Activated CD4-positive, alpha-beta T cell treated with anti-CD3 and anti-CD28 coated beads, Interleukin-2, amount 10 ng/mL, durations not matched to agents 24 days and 14 days (primary cell): Measurements from ENCODE around the gene SERPINE2. TPM values are rescaled to one million over a fixed set of nuclear protein-coding genes. Genes with fewer than 3 reads are reported as not detected.
A peak's percentile ranks its signal among the peaks of the same experiment; 100 is the strongest.

Source experiments
- DNase-seq: peaks from one replicate; pipeline ENCODE4 v3.0.0; 2022
- H3K27ac Mint-ChIP-seq: one replicate; pipeline ENCODE4 v1.8.0; 2022; ENCODE audit warnings: mild to moderate bottlenecking, mixed read lengths
- H3K27me3 Mint-ChIP-seq: one replicate; pipeline ENCODE4 v1.8.0; 2022; ENCODE audit warnings: mixed read lengths
- H3K36me3 Mint-ChIP-seq: one replicate; pipeline ENCODE4 v1.8.0; 2022; ENCODE audit warnings: low read depth, mild to moderate bottlenecking, mixed read lengths
- H3K4me1 Mint-ChIP-seq: one replicate; pipeline ENCODE4 v1.8.0; 2021; ENCODE audit warnings: mixed read lengths
- H3K4me3 Mint-ChIP-seq: one replicate; pipeline ENCODE4 v1.8.0; 2022; ENCODE audit warnings: mild to moderate bottlenecking, moderate library complexity, mixed read lengths
- H3K9me3 Mint-ChIP-seq: one replicate; pipeline ENCODE4 v1.8.0; 2021; ENCODE audit warnings: mixed read lengths
- intact Hi-C: fragments of 100-400 bp; cut with micrococcal nuclease; formaldehyde crosslinking; loops from one replicate; pipeline ENCODE4 v1.15.1; 2023
- total RNA-seq: library from RNA; stranded (reverse); gene quantifications from 2 replicates; pipeline ENCODE4 v1.2.3, GENCODE V29; 2022

The SERPINE2 gene
- total RNA-seq, 1 donor from 2014 or later: 23.2 TPM

DNA sequence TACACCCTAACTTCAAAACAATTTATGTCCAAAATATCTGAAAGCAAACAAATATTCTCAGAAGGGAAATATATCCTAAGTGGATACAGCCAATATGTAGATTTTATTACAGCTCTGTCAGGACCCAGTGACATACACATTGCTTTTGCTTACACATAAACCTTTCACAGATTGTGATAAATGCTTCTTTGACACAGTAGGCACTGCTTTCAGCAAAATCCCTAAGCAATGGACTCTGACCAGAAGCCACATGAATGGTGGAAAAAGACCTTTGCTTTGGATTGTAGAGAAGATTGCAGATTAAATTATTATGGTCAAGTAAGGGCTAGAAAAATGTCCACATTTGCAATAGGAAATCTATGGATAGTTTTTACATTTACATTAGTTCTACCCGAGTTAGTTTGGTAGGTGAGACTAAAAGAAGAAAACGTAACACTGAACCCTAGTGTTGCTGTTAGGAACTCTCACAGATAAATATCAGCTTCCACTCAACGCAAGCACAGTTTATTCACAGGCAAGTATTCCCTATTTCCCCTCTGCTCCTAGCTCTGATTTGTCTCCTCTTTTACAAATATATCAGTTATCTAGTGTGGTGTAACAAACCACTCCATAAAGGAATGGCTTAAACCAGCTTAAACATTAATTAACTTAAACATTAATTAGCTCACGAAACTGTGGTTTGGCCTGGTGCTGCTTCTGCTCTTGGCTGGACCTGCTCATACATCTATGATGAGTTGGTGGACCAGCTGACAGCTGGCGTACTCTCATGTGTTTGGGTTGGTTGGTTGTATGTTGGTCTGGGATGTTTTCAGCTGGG, 23.6 kb upstream of the SERPINE2 start:
- DNase-seq: no peak
- intact Hi-C loops: loop anchor here (1.0 kb wide), 1 partner anchor 69 kb away; no protein-coding TSS in a partner anchor
- H3K36me3 Mint-ChIP-seq: no peaks in the 10 kb centered on the region
- no peaks in the 10 kb centered on the region for H3K4me1 Mint-ChIP-seq
- H3K27me3 Mint-ChIP-seq: peaks cover 14% of the 10 kb centered on the region
- H3K9me3 Mint-ChIP-seq: peaks cover 2% of the 10 kb centered on the region
- no peak overlapping the region for H3K27ac Mint-ChIP-seq
- no peak overlapping the region for H3K4me3 Mint-ChIP-seq

DNA sequence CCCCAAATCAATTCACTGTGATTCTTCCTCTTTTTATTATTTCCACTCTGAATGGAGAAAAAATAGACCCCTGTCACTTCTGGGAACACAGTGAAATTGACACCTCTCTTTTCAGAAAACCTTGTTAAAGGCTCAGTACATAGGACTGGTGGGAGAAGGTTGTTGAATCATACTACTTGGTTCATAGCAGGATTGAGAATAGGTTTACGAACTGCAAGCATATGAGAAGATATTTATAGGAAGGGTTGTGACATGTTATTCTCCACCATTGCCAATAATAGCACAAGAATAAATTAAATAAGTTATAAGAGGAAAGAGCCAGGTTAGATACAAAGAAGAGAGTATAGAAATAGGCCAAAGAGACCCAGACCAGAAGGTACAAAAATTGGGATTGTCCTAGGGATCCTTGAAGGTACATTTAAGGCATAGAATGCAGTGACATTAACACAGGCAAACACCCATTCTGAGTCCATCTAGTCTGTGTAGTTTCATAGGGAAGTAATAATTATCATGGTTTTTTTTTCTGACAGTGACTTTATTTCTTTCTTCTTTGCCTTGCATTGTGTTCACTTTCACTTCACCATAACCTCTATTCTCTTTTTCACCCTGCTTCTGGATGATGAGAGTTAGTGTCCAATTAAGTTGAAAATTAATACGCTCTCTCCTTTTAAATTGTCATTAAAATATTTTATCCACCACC, 21.8 kb upstream of the SERPINE2 start:
- intact Hi-C loops: no loop called here
- peaks cover 4% of the 10 kb centered on the region for H3K9me3 Mint-ChIP-seq
- DNase-seq: no peak
- no peaks in the 10 kb centered on the region for H3K36me3 Mint-ChIP-seq
- no peaks in the 10 kb centered on the region for H3K4me1 Mint-ChIP-seq
- no peak overlapping the region for H3K4me3 Mint-ChIP-seq
- H3K27me3 Mint-ChIP-seq: peaks cover 10% of the 10 kb centered on the region
- no peak overlapping the region for H3K27ac Mint-ChIP-seq

DNA sequence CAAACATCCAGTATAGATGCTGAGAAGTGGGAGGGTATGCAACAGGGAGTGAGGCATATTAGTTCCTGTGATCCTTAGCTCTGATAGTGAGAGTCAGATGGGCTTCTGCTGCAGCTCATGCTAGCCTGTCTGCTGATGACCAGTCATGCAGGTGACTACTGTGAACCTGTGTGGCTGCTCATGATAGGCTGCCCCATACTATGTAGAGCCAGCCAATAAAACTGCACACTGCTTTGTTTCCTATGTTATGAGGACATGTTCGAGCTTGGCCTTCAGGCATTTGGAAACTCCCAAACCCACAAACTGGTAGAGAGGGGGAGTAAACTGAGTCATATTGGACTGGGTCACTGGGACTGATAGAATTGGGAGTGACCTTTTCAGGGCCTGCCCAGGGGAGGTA, 20.1 kb upstream of the SERPINE2 start:
- Mint-ChIP-seq H3K27ac (no peak overlapping the region), H3K36me3 (no peaks in the 10 kb centered on the region), H3K9me3 (peaks cover 9% of the 10 kb centered on the region), H3K4me1 (no peaks in the 10 kb centered on the region), H3K4me3 (no peak overlapping the region), H3K27me3 (peaks cover 4% of the 10 kb centered on the region)
- no peak for DNase-seq
- intact Hi-C loops: no loop called here

DNA sequence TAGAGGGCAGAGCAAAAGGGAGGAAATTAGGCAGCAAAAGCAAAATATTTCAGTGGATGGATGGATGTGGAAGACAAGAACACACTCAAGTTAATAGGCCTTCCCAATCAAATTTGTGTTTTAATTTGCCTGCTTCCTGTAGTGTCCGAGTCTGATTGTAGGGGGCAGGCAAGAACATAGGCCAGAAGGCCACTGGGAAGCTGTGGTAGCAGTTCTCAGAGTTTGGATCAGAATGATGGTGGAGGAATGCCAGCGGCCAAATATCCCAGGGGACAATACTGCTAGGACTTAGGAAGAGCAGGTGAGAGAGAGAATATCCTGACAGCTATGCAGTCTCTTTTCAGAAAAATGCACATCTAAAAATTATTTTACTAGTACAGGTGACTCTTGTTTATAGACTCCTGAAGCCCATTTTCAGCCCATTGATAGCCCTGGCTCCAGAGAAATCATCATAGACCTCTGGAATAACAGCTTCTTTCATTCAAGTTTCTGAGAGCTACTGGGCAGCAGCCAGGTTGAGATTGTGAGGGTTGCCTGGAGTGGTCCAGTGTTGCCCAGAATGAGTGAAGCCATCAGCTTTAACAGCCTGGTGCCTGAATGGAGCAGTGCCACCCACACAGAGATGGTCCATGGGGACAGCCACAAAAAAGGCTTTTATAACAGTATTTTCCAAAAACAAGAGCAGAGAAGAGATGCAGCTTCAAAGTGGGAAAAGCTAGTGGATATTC, 19.1 kb upstream of the SERPINE2 start:
- no peaks in the 10 kb centered on the region for H3K36me3 Mint-ChIP-seq
- H3K4me1 Mint-ChIP-seq: no peaks in the 10 kb centered on the region
- intact Hi-C loops: no loop called here
- H3K4me3 Mint-ChIP-seq: no peak overlapping the region
- no peak overlapping the region for H3K27ac Mint-ChIP-seq
- peaks cover 9% of the 10 kb centered on the region for H3K9me3 Mint-ChIP-seq
- no peak for DNase-seq
- peaks cover 7% of the 10 kb centered on the region for H3K27me3 Mint-ChIP-seq

DNA sequence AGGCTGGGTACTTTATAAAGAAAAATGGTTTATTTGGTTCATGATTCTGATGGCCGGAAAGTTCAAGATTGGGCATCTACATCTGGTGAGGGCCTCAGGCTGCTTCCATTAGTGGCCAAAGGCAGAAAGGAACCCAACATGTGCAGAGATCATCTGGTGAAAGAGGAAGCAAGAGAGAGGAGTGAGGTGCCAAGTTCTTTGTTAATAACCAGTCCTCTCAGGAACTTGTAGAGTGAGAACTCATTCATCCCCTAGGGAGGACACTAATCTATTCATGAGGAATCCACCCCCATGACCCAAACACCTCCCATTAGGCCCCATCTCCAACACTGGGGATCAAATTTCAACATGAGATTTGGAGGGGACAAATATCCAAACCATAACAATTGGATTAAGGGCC, 17.8 kb upstream of the SERPINE2 start:
- intact Hi-C loops: no loop called here
- DNase-seq: no peak
- Mint-ChIP-seq H3K27me3 (peaks cover 10% of the 10 kb centered on the region), H3K36me3 (no peaks in the 10 kb centered on the region), H3K4me3 (no peak overlapping the region), H3K4me1 (no peaks in the 10 kb centered on the region), H3K9me3 (peaks cover 9% of the 10 kb centered on the region), H3K27ac (no peak overlapping the region)

DNA sequence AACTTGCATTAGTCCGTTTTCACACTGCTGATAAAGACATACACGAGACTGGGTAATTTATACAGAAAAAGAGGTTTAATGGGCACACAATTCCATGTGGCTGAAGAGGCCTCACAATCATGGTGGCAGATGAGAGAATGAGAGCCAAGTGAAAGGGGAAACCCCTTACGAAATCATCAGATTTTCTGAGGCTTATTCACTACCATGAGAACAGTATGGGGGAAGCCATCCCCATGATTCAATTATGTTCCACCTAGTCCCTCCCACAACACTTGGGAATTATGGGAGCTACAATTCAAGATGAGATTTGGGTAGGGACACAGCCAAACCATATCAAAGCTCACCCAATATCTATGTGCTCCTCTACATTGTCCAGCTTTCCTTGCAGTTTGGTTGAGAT, 16.0 kb upstream of the SERPINE2 start:
- no peaks in the 10 kb centered on the region for H3K4me1 Mint-ChIP-seq
- H3K4me3 Mint-ChIP-seq: no peak overlapping the region
- no peak for DNase-seq
- H3K27me3 Mint-ChIP-seq: peaks cover 25% of the 10 kb centered on the region
- H3K9me3 Mint-ChIP-seq: peaks cover 9% of the 10 kb centered on the region
- H3K36me3 Mint-ChIP-seq: no peaks in the 10 kb centered on the region
- H3K27ac Mint-ChIP-seq: no peak overlapping the region
- intact Hi-C loops: no loop called here

DNA sequence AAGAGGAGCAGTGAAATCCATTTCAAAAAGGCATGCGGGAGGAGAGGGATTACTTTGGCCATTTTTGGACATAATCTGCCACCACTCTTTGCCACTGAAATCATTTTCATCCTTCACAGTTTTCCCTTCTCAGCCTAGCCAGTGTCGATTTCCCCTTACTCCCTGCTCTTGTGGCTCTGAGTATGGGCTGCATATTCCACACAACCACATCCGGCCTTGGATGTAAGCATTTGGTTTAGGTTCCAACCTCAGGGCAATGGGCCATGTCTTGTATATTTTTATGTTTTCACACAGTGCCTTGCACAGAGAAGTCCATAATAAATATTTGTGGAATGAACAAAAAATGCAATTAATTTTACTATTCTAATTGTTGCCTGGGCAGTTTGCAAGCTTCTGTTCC, 7.7 kb upstream of the SERPINE2 start:
- H3K27ac Mint-ChIP-seq: no peak overlapping the region
- no peak for DNase-seq
- no peak overlapping the region for H3K4me3 Mint-ChIP-seq
- peaks cover 56% of the 10 kb centered on the region for H3K27me3 Mint-ChIP-seq
- intact Hi-C loops: no loop called here
- no peaks in the 10 kb centered on the region for H3K36me3 Mint-ChIP-seq
- peaks cover 3% of the 10 kb centered on the region for H3K9me3 Mint-ChIP-seq
- H3K4me1 Mint-ChIP-seq: no peaks in the 10 kb centered on the region

DNA sequence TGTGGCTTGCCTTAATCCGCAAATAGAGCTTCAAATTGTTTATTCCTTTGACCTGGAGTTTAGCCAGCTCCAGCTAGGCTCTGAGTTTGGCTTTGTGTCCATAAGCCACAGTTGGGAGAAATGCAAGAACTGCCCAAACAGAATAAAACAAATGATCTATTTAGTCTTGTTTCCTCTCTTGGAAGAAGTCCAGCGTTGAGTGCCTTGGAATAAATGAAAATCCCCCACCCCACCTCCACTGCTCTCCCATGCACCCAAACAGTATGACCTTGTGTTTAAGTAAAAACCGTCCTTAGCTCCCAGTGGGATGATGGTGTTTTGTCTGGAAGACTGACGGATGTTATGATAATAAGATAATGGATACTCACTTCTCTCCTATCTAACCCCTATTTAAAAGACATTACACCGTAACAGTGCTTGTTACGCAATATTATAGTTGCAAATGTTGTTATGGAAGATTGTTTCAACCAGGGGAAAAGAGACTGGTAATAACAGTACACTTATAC, 3.2 kb upstream of the SERPINE2 start:
- H3K4me1 Mint-ChIP-seq: peaks cover 13% of the 10 kb centered on the region
- DNase-seq: no peak
- H3K9me3 Mint-ChIP-seq: peaks cover 3% of the 10 kb centered on the region
- peaks cover 54% of the 10 kb centered on the region for H3K27me3 Mint-ChIP-seq
- intact Hi-C loops: no loop called here
- peaks cover under 1% of the 10 kb centered on the region for H3K36me3 Mint-ChIP-seq
- no peak overlapping the region for H3K4me3 Mint-ChIP-seq
- H3K27ac Mint-ChIP-seq: no peak overlapping the region

DNA sequence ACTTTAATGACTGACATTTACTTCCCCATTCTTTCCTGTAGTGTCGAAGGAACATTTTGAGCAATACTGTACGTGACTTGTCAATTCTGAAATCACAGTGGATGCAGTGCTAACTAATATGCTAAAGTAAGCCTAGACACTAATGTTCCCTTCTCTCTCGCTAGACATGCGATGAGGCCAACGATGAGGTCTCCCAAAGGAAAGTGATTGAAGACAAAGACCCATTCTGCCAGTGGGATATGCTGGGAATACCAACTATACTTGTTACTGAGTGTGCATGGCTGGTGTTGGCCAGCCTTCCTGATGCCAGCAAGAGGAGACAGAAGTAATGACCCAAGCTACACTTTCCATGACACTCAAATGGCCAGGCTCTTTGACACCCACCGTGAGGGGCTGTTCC, 2.5 kb upstream of the SERPINE2 start:
- Mint-ChIP-seq H3K4me1 (peaks cover 20% of the 10 kb centered on the region), H3K27ac (no peak overlapping the region), H3K36me3 (peaks cover 4% of the 10 kb centered on the region), H3K27me3 (peaks cover 57% of the 10 kb centered on the region), H3K4me3 (no peak overlapping the region), H3K9me3 (peaks cover 3% of the 10 kb centered on the region)
- DNase-seq: no peak
- intact Hi-C loops: no loop called here

DNA sequence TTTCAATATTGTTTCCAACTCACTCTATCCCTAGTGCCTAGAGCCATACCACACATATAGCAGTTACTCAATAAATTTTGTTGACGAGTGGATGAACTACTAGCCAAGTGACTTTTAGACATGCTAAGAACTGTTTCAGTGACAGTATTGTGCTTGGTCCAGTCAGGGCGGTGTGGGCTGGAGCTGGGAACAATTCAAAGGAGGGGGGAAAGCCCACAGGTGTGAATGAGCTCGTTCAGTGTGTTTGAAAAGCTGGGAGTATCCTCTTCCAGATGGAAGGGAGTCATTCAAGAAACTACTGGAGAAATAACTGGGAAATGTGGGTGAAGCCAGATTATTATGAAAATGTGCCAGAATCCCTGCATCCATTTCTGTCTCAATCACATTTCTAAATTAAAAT, 1.7 kb upstream of the SERPINE2 start:
- no peak for DNase-seq
- peaks cover 57% of the 10 kb centered on the region for H3K27me3 Mint-ChIP-seq
- intact Hi-C loops: no loop called here

DNA sequence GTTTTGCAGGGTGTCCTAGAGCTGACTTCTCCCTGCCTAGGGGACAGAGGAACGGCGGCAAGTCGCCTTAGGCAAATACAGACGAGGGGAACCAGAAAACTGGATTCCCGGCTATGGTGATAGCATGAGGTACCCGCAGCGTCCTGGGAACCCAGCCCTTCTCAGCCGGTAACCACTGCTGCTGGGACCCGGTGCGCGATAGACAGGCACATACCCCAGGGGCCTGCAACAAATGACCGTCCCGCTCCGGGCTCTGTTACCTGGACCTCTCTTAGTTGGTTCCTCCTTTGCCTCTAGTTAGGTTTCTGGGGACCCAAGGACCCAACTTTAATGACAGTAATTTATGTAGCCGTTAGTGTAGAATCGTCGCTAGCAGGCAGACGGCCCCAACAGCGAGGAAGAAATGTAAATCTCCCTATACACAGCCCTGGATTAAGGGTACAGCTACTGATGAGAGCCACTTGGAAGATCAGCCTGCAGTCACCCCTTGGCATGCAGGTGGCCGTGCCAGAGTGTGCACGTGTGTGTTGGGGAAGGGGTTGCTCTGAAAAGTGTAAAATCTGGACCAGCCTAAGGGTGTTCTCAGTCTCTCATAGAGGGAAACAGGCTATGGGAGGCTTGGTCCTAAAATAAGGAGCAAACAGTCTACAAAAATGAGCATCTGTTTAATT, 819 bp upstream of the SERPINE2 start:
- peaks cover 6% of the 10 kb centered on the region for H3K36me3 Mint-ChIP-seq
- H3K4me3 Mint-ChIP-seq: peak overlapping the region; percentile 78
- peak overlapping the region; percentile 42 for H3K27ac Mint-ChIP-seq
- peaks cover 3% of the 10 kb centered on the region for H3K9me3 Mint-ChIP-seq
- intact Hi-C loops: loop anchor here (2.0 to 5.0 kb wide), 4 partner anchors 47 to 547 kb away; partner anchors contain the start of genes AP1S3 and CUL3
- no peak for DNase-seq
- H3K4me1 Mint-ChIP-seq: peaks cover 23% of the 10 kb centered on the region
- H3K27me3 Mint-ChIP-seq: peaks cover 55% of the 10 kb centered on the region

More for the DNA sequence above, 1.7 kb upstream of the SERPINE2 start:
- H3K9me3 Mint-ChIP-seq: peaks cover 3% of the 10 kb centered on the region
- H3K4me3 Mint-ChIP-seq: no peak overlapping the region
- peaks cover 23% of the 10 kb centered on the region for H3K4me1 Mint-ChIP-seq
- H3K27ac Mint-ChIP-seq: no peak overlapping the region
- H3K36me3 Mint-ChIP-seq: peaks cover 4% of the 10 kb centered on the region

DNA sequence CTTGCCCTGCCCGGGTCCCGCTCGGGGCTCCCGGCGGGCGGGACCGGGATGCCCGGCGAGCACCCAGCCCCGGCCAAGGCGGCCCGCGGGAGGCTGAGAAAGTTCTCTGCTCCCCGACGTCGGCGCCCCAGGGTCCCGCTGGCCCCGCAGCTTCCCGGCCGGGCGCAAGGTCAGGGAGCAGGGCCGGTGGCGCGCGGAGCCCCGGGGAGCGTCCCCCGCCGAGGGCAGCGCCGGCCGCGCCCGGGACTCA, 331 bp downstream of the SERPINE2 start:
- intact Hi-C loops: loop anchor here (1.0 to 5.0 kb wide), 5 partner anchors 12 to 549 kb away; partner anchors contain the start of genes AP1S3 and CUL3
- no peak overlapping the region for H3K4me3 Mint-ChIP-seq

DNA sequence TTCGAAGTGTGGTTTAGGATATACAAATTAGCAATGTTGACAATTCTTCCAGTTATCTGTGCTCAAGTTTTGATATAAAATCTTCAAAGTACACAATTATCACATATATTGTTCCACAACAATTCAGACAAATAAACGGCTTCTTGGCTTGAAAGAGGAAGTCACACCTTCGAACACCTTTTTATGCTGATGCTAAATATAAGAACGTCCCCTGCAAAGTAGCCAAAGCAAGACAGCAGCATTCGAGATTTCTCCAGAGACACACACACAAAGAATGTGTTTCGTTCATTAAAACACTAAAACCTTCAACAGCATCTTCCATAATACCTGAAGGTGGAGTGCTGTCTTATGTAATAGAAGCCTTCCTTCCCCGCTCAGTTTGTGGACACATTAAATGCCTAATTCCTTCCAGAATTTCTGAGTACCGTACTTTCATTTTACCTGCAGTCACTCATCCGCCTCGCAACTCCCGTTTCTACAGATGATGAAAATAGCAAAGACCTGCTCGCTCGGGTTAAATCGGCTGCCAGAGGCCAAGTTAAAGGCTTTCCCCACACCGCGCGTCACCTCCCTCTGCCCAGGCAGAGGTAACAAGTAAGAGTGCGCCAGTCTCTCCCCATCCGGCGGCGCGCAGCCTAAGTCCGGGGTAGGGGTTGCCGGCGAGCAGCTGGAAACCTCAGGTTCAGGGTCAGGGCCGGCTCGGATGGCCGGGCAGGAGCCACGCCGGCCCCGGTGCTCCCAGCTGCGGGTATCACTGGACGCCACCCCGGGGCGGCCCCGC, 847 bp downstream of the SERPINE2 start:
- Mint-ChIP-seq H3K36me3 (peaks cover 12% of the 10 kb centered on the region), H3K27ac (peak overlapping the region; percentile 49), H3K27me3 (peaks cover 40% of the 10 kb centered on the region), H3K9me3 (no peaks in the 10 kb centered on the region), H3K4me1 (peaks cover 31% of the 10 kb centered on the region), H3K4me3 (peak overlapping the region; percentile 97)
- peak; percentile 87 for DNase-seq
- intact Hi-C loops: loop anchor here (1.0 to 5.0 kb wide), 5 partner anchors 12 to 549 kb away; partner anchors contain the start of genes AP1S3 and CUL3

More for the DNA sequence above, 331 bp downstream of the SERPINE2 start:
- Mint-ChIP-seq H3K27ac (no peak overlapping the region), H3K4me1 (peaks cover 28% of the 10 kb centered on the region), H3K9me3 (no peaks in the 10 kb centered on the region), H3K27me3 (peaks cover 45% of the 10 kb centered on the region), H3K36me3 (peaks cover 9% of the 10 kb centered on the region)
- no peak for DNase-seq
